ENCODE measurements around the gene FBXO42.

- TF ChIP-seq, protein P1, sequence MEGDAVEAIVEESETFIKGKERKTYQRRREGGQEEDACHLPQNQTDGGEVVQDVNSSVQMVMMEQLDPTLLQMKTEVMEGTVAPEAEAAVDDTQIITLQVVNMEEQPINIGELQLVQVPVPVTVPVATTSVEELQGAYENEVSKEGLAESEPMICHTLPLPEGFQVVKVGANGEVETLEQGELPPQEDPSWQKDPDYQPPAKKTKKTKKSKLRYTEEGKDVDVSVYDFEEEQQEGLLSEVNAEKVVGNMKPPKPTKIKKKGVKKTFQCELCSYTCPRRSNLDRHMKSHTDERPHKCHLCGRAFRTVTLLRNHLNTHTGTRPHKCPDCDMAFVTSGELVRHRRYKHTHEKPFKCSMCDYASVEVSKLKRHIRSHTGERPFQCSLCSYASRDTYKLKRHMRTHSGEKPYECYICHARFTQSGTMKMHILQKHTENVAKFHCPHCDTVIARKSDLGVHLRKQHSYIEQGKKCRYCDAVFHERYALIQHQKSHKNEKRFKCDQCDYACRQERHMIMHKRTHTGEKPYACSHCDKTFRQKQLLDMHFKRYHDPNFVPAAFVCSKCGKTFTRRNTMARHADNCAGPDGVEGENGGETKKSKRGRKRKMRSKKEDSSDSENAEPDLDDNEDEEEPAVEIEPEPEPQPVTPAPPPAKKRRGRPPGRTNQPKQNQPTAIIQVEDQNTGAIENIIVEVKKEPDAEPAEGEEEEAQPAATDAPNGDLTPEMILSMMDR (IDR thresholded peaks at IDR 0.05): no peak
- TF ChIP-seq POLR2A (IDR thresholded peaks at IDR 0.05): no peak
Observed at GRCh38 chr1:16219968-16220500, 132.2 kb downstream of the FBXO42 start.
